NCI-H1417 treated with DMSO at 0.1 percent for 48 hours (cell line): ENCODE data around the gene CRYBG3.

ENCODE experiments used
- DNase-seq: peaks from one replicate; lab custom pipeline; 2025; lab: John Stamatoyannopoulos, UW

CRYBG3 gene

GRCh38 chr3:97974996-97975395 lies 153.2 kb downstream of the CRYBG3 start:
- DNase-seq: no peak

- DNase-seq: no peak
Observed at GRCh38 chr3:97975466-97975865, 153.7 kb downstream of the CRYBG3 start.

DNA sequence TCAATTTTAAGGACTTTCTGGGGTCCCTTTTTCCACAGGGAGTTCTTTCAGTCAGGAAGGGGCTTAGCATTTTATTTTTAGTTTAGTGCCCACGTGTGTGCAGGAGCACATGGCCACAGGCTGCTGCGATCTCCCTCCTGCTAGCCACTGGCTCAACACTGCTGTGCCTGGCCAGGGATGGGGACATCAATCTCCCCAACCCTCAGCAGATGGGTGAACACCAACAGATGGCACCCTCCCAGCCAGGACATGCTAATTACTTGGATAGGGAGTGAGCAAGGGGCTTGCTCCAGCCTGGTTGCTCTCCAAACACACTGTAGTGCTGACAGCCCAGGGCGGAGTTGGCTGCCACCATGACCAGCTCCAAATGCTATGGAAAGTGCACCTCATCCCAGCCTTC lies 157.8 kb downstream of the CRYBG3 start:
- no peak for DNase-seq

- no peak for DNase-seq
Observed at GRCh38 chr3:97981886-97982285, 160.1 kb downstream of the CRYBG3 start.

DNA sequence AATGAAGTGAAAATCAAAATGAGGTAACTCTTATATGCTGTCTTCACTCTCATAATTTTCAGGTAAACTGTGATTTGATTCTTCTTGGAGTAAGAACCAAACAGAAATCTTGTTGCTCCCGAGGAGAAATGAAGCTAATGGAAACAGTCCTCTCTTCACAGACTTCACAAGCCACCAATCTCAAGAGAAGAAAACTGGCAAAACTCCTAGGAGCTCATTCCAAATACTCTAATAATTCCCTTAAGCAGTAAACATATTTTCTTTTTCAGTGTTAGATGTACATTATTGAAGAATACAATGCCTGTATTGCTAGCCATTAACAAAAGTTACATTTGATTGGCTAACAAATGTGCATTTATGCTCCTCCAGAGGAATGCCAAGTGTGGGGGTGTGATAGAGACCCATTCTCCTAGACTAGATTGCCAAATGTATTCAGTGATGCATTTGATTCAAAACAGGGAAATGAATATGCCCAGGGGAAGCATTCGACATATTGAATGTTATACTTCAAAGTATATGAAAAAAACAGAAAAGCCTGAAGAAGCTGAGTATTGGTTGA lies 162.2 kb downstream of the CRYBG3 start:
- DNase-seq: no peak

DNA sequence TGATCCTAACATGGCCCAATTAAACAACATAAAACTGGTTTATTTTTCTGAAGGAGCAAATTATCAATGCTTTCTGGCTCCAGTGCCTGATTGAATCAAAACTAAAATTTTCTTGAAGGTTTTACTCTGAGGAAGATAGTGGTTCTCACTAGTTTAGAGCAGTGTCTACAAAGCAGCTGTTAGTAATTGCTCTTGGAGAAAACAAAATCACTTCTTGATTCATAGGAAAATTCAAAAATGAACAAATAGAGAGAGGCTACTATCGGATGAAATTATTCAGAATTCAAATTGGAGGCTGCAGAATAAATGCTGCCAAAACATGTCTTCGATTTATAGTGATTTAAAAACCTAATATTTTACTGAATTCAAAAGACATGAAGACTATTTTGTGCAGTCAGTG lies 165.5 kb downstream of the CRYBG3 start:
- DNase-seq: no peak

DNA sequence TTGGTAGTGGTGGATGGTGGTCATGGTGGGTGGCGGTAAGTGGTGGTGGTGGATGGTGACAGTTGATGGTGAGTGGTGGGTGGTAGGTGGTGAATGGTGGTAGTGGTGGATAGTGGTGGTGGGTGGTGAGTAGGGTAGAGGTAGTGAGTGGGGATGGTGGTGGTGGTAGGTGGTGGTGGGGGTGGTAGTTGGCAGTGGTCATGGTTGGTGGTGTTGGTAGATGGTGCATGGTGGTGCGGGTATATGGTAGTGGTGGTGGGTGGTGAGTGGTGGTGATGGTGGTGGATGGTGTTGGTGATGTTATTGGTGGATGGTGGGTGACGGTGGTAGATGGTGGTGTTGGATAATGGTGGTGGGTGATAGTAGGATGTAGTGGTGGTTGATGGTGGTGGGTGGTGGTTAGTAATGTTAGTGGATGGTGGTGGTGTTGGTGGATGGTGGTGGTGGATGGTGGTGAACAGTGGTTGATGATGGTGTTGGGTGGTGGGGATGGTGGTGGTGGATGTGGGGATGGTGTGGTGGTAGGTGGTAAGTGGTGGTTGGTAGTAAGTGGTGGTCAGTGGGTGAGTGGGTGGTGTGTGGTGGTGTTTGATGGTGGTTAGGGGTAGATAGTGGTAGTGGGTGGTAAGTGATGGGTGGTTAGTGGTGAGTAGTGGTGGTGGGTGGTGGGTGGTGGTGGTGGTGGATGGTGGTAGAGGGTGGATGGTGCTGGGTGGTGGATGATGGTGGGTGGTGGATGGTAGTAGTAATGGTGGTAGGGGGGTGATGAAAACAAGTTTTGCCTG lies 167.2 kb downstream of the CRYBG3 start:
- DNase-seq: no peak

- DNase-seq: no peak
Observed at GRCh38 chr3:97990624-97991292, 168.9 kb downstream of the CRYBG3 start.

- no peak for DNase-seq
Observed at GRCh38 chr3:97991293-97991682, 169.5 kb downstream of the CRYBG3 start.

- no peak for DNase-seq
Observed at GRCh38 chr3:97992547-97993173, 170.8 kb downstream of the CRYBG3 start.

DNA sequence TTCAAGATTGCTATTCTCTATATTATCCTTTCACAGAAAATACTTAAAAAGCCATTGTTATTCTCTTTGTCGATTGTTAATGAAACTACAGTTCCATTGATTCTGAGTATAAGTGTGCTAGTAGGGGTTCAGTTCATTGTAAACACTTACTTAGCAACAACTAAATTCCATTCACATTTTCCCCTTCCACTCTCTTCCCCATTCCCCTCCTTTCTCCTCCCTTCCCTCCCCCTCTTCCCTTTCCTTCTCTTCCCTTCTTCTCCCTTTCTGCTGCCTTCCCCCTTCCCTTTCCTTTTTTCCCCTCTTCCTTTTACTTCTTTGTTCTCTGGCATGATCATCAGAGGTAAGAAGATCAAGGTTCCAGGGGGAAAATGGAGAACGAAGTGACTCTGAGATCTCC lies 171.7 kb downstream of the CRYBG3 start:
- DNase-seq: no peak

DNA sequence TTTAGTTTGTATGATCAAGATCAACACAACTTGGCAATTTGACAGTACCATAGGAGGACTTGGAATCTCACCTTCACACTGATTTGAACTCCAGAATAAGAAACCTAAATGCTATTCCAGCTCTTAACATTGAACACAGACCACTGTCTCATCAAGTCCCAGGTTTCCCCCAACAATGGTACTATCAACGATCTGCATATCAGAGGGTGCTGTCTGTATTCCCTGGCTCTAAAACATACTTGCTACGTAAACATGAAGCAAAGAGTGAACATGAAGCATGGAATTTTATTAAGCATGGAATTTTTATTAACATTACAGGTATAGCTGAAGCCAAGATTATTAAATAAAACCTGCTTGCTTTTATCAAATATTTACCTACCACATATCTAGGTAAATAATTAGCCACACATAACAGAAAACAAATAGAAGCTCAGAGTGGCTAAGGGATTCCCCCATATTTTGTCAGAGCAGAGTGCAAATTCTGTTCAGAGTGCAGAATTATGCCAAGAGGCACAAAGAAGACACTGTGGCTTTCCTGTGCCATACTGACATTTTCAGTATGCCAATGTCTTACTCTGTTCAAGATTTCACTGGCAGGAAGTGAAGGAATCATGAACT lies 172.6 kb downstream of the CRYBG3 start:
- DNase-seq: no peak
